Kidney epithelial cell (primary cell): ENCODE measurements around the gene TLR5. TPM values are rescaled to one million over a fixed set of nuclear protein-coding genes. Genes with fewer than 3 reads are reported as not detected.

Experiments used
- DNase-seq: peaks from one replicate; pipeline ENCODE4 v3.0.0-alpha.2; 2010; ENCODE audit warnings: low read depth
- H3K27me3 ChIP-seq: 2 replicates; pipeline ENCODE4 v1.6.0; 2011; ENCODE audit warnings: low read length; ENCODE audit not compliant: control insufficient read depth, insufficient read depth
- H3K36me3 ChIP-seq: 2 replicates; pipeline ENCODE4 v1.5.1; 2011; ENCODE audit warnings: low read length; ENCODE audit not compliant: control insufficient read depth, insufficient read depth
- H3K4me3 ChIP-seq: 2 replicates; pipeline ENCODE4 v1.5.1; 2011; ENCODE audit warnings: low read depth, mild to moderate bottlenecking, control low read depth, low read length
- CTCF ChIP-seq: IDR thresholded peaks from 2 replicates; pipeline ENCODE4 v1.5.1; 2011; ENCODE audit warnings: mild to moderate bottlenecking, moderate library complexity, low read length, control low read depth, inconsistent platforms; ENCODE audit not compliant: insufficient read depth, poor library complexity, severe bottlenecking
- total RNA-seq: library from RNA; depleted of rRNA; stranded (reverse); fragments of >200 nt; gene quantifications from 2 replicates; pipeline ENCODE4 v1.2.3, GENCODE V29; 2015

Gene TLR5
- total RNA-seq, 1 donor from 2014 or later, result 3.7 TPM

- Histone ChIP-seq H3K4me3 (no peak overlapping the region), H3K36me3 (no peaks in the 10 kb centered on the region), H3K27me3 (no peaks in the 10 kb centered on the region)
- DNase-seq, result no peak
- no peak for TF ChIP-seq CTCF
These were observed 2.2 kb downstream of the TLR5 start for GRCh38 chr1:223140611-223141405.

- Histone ChIP-seq H3K4me3 (no peak overlapping the region), H3K36me3 (no peaks in the 10 kb centered on the region), H3K27me3 (peaks cover 3% of the 10 kb centered on the region)
- TF ChIP-seq CTCF, result no peak
- no peak for DNase-seq
These were observed 5.5 kb downstream of the TLR5 start for GRCh38 chr1:223137455-223138085.

GRCh38 chr1:223136086-223136485 is 7.0 kb downstream of the TLR5 start:
- peaks cover 3% of the 10 kb centered on the region for H3K27me3 ChIP-seq
- H3K4me3 ChIP-seq, result no peak overlapping the region
- no peaks in the 10 kb centered on the region for H3K36me3 ChIP-seq
- TF ChIP-seq CTCF, result no peak
- no peak for DNase-seq

GRCh38 chr1:223135176-223135942 is 7.7 kb downstream of the TLR5 start:
- no peak for TF ChIP-seq CTCF
- H3K27me3 ChIP-seq, result peaks cover 3% of the 10 kb centered on the region
- H3K4me3 ChIP-seq, result no peak overlapping the region
- no peaks in the 10 kb centered on the region for H3K36me3 ChIP-seq
- no peak for DNase-seq

GRCh38 chr1:223133824-223134435 is 9.1 kb downstream of the TLR5 start:
- peak; percentile 95 for TF ChIP-seq CTCF
- no peak for DNase-seq

More at GRCh38 chr1:223133824-223134435, 9.1 kb downstream of the TLR5 start:
- Histone ChIP-seq H3K36me3 (no peaks in the 10 kb centered on the region), H3K4me3 (peak overlapping the region; percentile 21), H3K27me3 (peaks cover 3% of the 10 kb centered on the region)
